Vagina (tissue), 2 donors: ENCODE data around the gene CD1E. TPM values are rescaled to one million over a fixed set of nuclear protein-coding genes. Genes with fewer than 3 reads are reported as not detected.

ENCODE experiments used
- DNase-seq, 2 donors: peaks; one replicate each; pipeline ENCODE4 v3.0.0-alpha.2; 2017; ENCODE audit errors: extremely low spot score in 2 of 2
- H3K27ac ChIP-seq: fragments of 200-600 bp; sonication (generic); one replicate; pipeline ENCODE4 v1.5.1; 2019
- H3K27me3 ChIP-seq: fragments of 200-600 bp; sonication (generic); one replicate; pipeline ENCODE4 v1.5.1; 2019
- H3K36me3 ChIP-seq, 2 donors: fragments of 200-600 bp; sonication (generic); one replicate each; pipeline ENCODE4 v1.5.1; 2017 to 2019
- H3K4me1 ChIP-seq: fragments of 200-600 bp; sonication (generic); one replicate; pipeline ENCODE4 v1.5.1; 2019
- H3K4me3 ChIP-seq, 2 donors: fragments of 200-600 bp; sonication (generic); 1 replicate in 1 of 2; 2 replicates in 1 of 2; pipeline ENCODE4 v1.5.1; 2016 to 2019
- H3K9me3 ChIP-seq: fragments of 200-600 bp; sonication (generic); one replicate; pipeline ENCODE4 v1.5.1; 2019
- CTCF ChIP-seq, 3 experiments: fragments of 450-650 bp in 2 of 3; fragments of 200-600 bp in 1 of 3; sonication (generic) in 1 of 3; IDR thresholded peaks; one replicate each; pipeline ENCODE4 v1.5.1; 2017 to 2019; ENCODE audit warnings: antibody characterized with exemption in 3 of 3, mild to moderate bottlenecking in 2 of 3, moderate library complexity in 2 of 3
- POLR2A ChIP-seq, 2 donors: fragments of 450-650 bp; IDR thresholded peaks; one replicate each; pipeline ENCODE4 v1.6.1; 2017; ENCODE audit warnings: antibody characterized with exemption in 2 of 2, mild to moderate bottlenecking in 2 of 2, moderate library complexity in 2 of 2
- POLR2AphosphoS5 ChIP-seq, 2 donors: sonication (generic); formaldehyde crosslinking; IDR thresholded peaks; one replicate each; pipeline ENCODE4 v1.9.0; 2017; ENCODE audit warnings: antibody characterized with exemption in 2 of 2, mild to moderate bottlenecking in 2 of 2, low read depth in 1 of 2; ENCODE audit not compliant: insufficient read depth in 1 of 2
- intact Hi-C: fragments of 100-400 bp; cut with DNase I; formaldehyde crosslinking; loops from one replicate; pipeline ENCODE4 v1.15.1; 2023
- total RNA-seq: library from RNA; depleted of rRNA; stranded (reverse); fragments of >200 nt; gene quantifications from one replicate; pipeline ENCODE4 v1.2.3, GENCODE V29; 2016

The CD1E gene
- 2.5 TPM for total RNA-seq

GRCh38 chr1:158353303-158354075 lies at the start of gene CD1E:
Gene CD1E, plus strand, starts transcription at chr1:158353894. Its CDS starts 95 bp downstream, at chr1:158353989.
- H3K27me3 ChIP-seq = no peaks in the 10 kb centered on the region
- H3K9me3 ChIP-seq = no peaks in the 10 kb centered on the region
- no peak within 1 kb of the TSS for H3K4me3 ChIP-seq
- no peak for DNase-seq
- intact Hi-C loops = no loop called here
- no peaks in the 10 kb centered on the region for H3K4me1 ChIP-seq
- TF ChIP-seq POLR2AphosphoS5 (IDR thresholded peaks at IDR 0.05; ENCODE audit: insufficient read depth in 1 of 2, low read depth in 1 of 2) = no peak
- no peak for TF ChIP-seq CTCF (IDR thresholded peaks at IDR 0.05)
- no peak for TF ChIP-seq POLR2A (IDR thresholded peaks at IDR 0.05)
- H3K27ac ChIP-seq = no peak within 1 kb of the TSS
- H3K36me3 ChIP-seq = no peaks in the 10 kb centered on the region

GRCh38 chr1:158310623-158311022 lies 43.1 kb upstream of the CD1E start:
- H3K27me3 ChIP-seq = no peaks in the 10 kb centered on the region
- TF ChIP-seq CTCF (IDR thresholded peaks at IDR 0.05) (no peak), POLR2A (IDR thresholded peaks at IDR 0.05) (no peak), POLR2AphosphoS5 (IDR thresholded peaks at IDR 0.05; ENCODE audit: insufficient read depth in 1 of 2, low read depth in 1 of 2) (no peak)
- no peak overlapping the region for H3K27ac ChIP-seq
- H3K4me3 ChIP-seq = no peak overlapping the region
- H3K36me3 ChIP-seq = no peaks in the 10 kb centered on the region
- DNase-seq = no peak
- H3K9me3 ChIP-seq = no peaks in the 10 kb centered on the region
- intact Hi-C loops = no loop called here
- no peaks in the 10 kb centered on the region for H3K4me1 ChIP-seq

DNA sequence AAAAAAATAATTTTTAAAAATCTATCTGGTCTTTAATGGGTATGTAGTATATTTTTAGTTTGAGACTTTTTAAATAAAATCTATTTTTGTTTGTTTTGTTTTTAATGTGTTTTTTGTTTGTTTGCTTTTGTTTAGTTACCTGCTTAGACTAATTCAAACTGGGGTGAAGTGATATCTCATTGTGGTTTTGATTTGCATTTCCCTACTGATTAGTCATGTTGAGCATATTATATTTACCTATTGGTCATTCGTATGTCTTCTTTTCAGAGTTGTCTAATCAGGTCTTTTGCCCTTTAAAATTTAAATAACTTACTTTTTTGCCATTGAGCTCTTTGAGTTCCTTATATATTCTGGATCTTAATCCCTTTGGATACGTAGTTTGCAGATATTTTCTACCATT lies 42.6 kb upstream of the CD1E start:
- intact Hi-C loops = no loop called here
- Histone ChIP-seq H3K4me1 (no peaks in the 10 kb centered on the region), H3K4me3 (no peak overlapping the region), H3K36me3 (no peaks in the 10 kb centered on the region), H3K27ac (no peak overlapping the region), H3K27me3 (no peaks in the 10 kb centered on the region), H3K9me3 (no peaks in the 10 kb centered on the region)
- DNase-seq = no peak
- TF ChIP-seq CTCF (IDR thresholded peaks at IDR 0.05) = no peak
- TF ChIP-seq POLR2AphosphoS5 (IDR thresholded peaks at IDR 0.05; ENCODE audit: insufficient read depth in 1 of 2, low read depth in 1 of 2) = no peak
- no peak for TF ChIP-seq POLR2A (IDR thresholded peaks at IDR 0.05)

DNA sequence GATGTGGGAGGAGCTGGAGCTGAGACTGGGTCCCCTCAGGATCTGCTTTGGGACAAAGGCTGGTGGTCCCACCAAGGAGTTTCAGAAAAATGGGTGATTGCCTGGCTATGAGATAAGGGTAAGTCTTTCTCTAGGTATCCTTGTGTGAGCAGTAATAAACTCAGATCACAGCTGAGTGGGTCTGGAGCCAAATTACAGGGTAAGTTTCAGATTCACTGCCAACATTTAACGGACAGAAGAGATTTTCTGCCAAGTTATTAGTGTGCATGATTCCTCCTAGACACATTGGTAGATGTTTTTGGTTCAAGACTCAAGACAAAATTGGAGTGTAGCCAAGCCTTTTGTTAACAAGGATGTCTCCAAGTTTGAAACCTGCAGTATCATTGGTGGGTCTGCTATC lies 29.8 kb upstream of the CD1E start:
- intact Hi-C loops = no loop called here
- H3K27ac ChIP-seq = no peak overlapping the region
- no peak overlapping the region for H3K4me3 ChIP-seq
- no peaks in the 10 kb centered on the region for H3K4me1 ChIP-seq
- no peak for TF ChIP-seq POLR2AphosphoS5 (IDR thresholded peaks at IDR 0.05; ENCODE audit: insufficient read depth in 1 of 2, low read depth in 1 of 2)
- TF ChIP-seq CTCF (IDR thresholded peaks at IDR 0.05) = no peak
- TF ChIP-seq POLR2A (IDR thresholded peaks at IDR 0.05) = no peak
- H3K27me3 ChIP-seq = no peaks in the 10 kb centered on the region
- no peaks in the 10 kb centered on the region for H3K36me3 ChIP-seq
- DNase-seq = no peak
- no peaks in the 10 kb centered on the region for H3K9me3 ChIP-seq

GRCh38 chr1:158324395-158324794 lies 29.3 kb upstream of the CD1E start:
- TF ChIP-seq POLR2AphosphoS5 (IDR thresholded peaks at IDR 0.05; ENCODE audit: insufficient read depth in 1 of 2, low read depth in 1 of 2) (no peak), POLR2A (IDR thresholded peaks at IDR 0.05) (no peak), CTCF (IDR thresholded peaks at IDR 0.05) (no peak)
- no peak for DNase-seq
- no peak overlapping the region for H3K4me3 ChIP-seq
- no peaks in the 10 kb centered on the region for H3K27me3 ChIP-seq
- H3K4me1 ChIP-seq = no peaks in the 10 kb centered on the region
- no peaks in the 10 kb centered on the region for H3K36me3 ChIP-seq
- no peaks in the 10 kb centered on the region for H3K9me3 ChIP-seq
- H3K27ac ChIP-seq = no peak overlapping the region
- intact Hi-C loops = no loop called here
